Measurements from ENCODE around the gene ATOSB.

GRCh38 chr9:35069020-35069419 lies 46.6 kb downstream of the ATOSB start:
- TF ChIP-seq CTCF (IDR thresholded peaks at IDR 0.05), result no peak
- TF ChIP-seq EP300 (IDR thresholded peaks at IDR 0.05), result no peak
- TF ChIP-seq POLR2A (IDR thresholded peaks at IDR 0.05; ENCODE audit: low read depth), result no peak
- no peak for TF ChIP-seq POLR2AphosphoS5 (IDR thresholded peaks at IDR 0.05)

Measured in esophagus muscularis mucosa (tissue), 4 donors.